Osteoblast (primary cell): ENCODE results near the gene HAGHL. TPM values are rescaled to one million over a fixed set of nuclear protein-coding genes. Genes with fewer than 3 reads are reported as not detected.

Source experiments
- DNase-seq: peaks from one replicate; pipeline ENCODE4 v3.0.0; 2011; ENCODE audit warnings: low spot score, mixed read lengths; ENCODE audit not compliant: insufficient read length; ENCODE audit errors: missing footprints
- H2AFZ ChIP-seq: 2 replicates; pipeline ENCODE4 v1.6.0; 2011; ENCODE audit warnings: mild to moderate bottlenecking, low read length
- H3K27ac ChIP-seq: 2 replicates; pipeline ENCODE4 v1.5.1; 2011; ENCODE audit warnings: mild to moderate bottlenecking, low read depth, low read length, moderate library complexity
- H3K27me3 ChIP-seq: 2 replicates; pipeline ENCODE4 v1.6.0; 2012; ENCODE audit warnings: mild to moderate bottlenecking, control low read depth, inconsistent platforms, low read length, moderate library complexity; ENCODE audit not compliant: insufficient read depth
- H3K36me3 ChIP-seq: 2 replicates; pipeline ENCODE4 v1.5.1; 2011; ENCODE audit warnings: mild to moderate bottlenecking, low read length, control low read depth, moderate library complexity; ENCODE audit not compliant: insufficient read depth
- H3K4me1 ChIP-seq: 2 replicates; pipeline ENCODE4 v1.5.1; 2011; ENCODE audit warnings: mild to moderate bottlenecking, low read length, control low read depth, moderate library complexity; ENCODE audit not compliant: insufficient read depth
- H3K4me2 ChIP-seq: 2 replicates; pipeline ENCODE4 v1.6.0; 2011; ENCODE audit warnings: mild to moderate bottlenecking, low read length; ENCODE audit not compliant: insufficient read depth
- H3K4me3 ChIP-seq: fragments of 200-600 bp; sonication (generic); 3 replicates; pipeline ENCODE4 v1.5.1; 2012; ENCODE audit warnings: mild to moderate bottlenecking, low read length, inconsistent platforms; ENCODE audit not compliant: insufficient read depth
- H3K79me2 ChIP-seq: 2 replicates; pipeline ENCODE4 v1.6.0; 2012; ENCODE audit warnings: mild to moderate bottlenecking, low read length, control low read depth, inconsistent platforms; ENCODE audit not compliant: insufficient read depth
- H3K9me3 ChIP-seq: 2 replicates; pipeline ENCODE4 v1.5.1; 2011; ENCODE audit warnings: low read depth, low read length, control low read depth
- H4K20me1 ChIP-seq: 2 replicates; pipeline ENCODE4 v1.6.0; 2012; ENCODE audit warnings: mild to moderate bottlenecking, low read length, control low read depth; ENCODE audit not compliant: insufficient read depth
- CTCF ChIP-seq: IDR thresholded peaks from 2 replicates; pipeline ENCODE4 v1.5.1; 2011; ENCODE audit warnings: mild to moderate bottlenecking, low read depth, low read length, moderate library complexity; ENCODE audit errors: extremely low read depth
- total RNA-seq: library from RNA; depleted of rRNA; stranded (reverse); fragments of >200 nt; gene quantifications from 2 replicates; pipeline ENCODE4 v1.2.3, GENCODE V29; 2012

HAGHL gene
- total RNA-seq, 1 donor, result 16.3 TPM

GRCh38 chr16:727291-727977, 528 bp downstream of the HAGHL start:
- Histone ChIP-seq H3K4me1 (peaks cover 5% of the 10 kb centered on the region), H3K4me3 (peak overlapping the region; percentile 72), H3K9me3 (no peaks in the 10 kb centered on the region), H3K27ac (no peak overlapping the region), H3K4me2 (peak overlapping the region; percentile 80), H2AFZ (peak overlapping the region; percentile 22), H4K20me1 (peaks cover 4% of the 10 kb centered on the region), H3K79me2 (no peaks in the 10 kb centered on the region), H3K27me3 (no peaks in the 10 kb centered on the region), H3K36me3 (no peaks in the 10 kb centered on the region)
- DNase-seq, result no peak
- no peak for TF ChIP-seq CTCF

GRCh38 chr16:728131-728889, 1.4 kb downstream of the HAGHL start:
- Histone ChIP-seq H3K79me2 (no peaks in the 10 kb centered on the region), H3K27ac (no peak overlapping the region), H2AFZ (no peak overlapping the region), H4K20me1 (peaks cover 5% of the 10 kb centered on the region), H3K4me1 (peaks cover 5% of the 10 kb centered on the region), H3K4me2 (peak overlapping the region; percentile 80), H3K9me3 (no peaks in the 10 kb centered on the region), H3K4me3 (peak overlapping the region; percentile 39), H3K27me3 (no peaks in the 10 kb centered on the region), H3K36me3 (peaks cover 2% of the 10 kb centered on the region)
- peak; percentile 98 for DNase-seq
- no peak for TF ChIP-seq CTCF

- Histone ChIP-seq H4K20me1 (peaks cover 4% of the 10 kb centered on the region), H2AFZ (no peak overlapping the region), H3K4me3 (no peak overlapping the region), H3K27me3 (no peaks in the 10 kb centered on the region), H3K4me1 (peaks cover 5% of the 10 kb centered on the region), H3K27ac (no peak overlapping the region), H3K4me2 (no peak overlapping the region), H3K36me3 (peaks cover 2% of the 10 kb centered on the region), H3K9me3 (no peaks in the 10 kb centered on the region), H3K79me2 (no peaks in the 10 kb centered on the region)
- peak; percentile 83 for DNase-seq
- no peak for TF ChIP-seq CTCF
Observed at GRCh38 chr16:728890-729744, 2.2 kb downstream of the HAGHL start.
